CD14-positive monocyte (primary cell): ENCODE results near the gene PTCD2. TPM values are rescaled to one million over a fixed set of nuclear protein-coding genes. Genes with fewer than 3 reads are reported as not detected.

Source experiments
- DNase-seq, 3 donors: peaks; one replicate each; pipeline ENCODE4 v3.0.0-alpha.2; 2011 to 2022
- H2AFZ ChIP-seq: 2 replicates; pipeline ENCODE4 v1.6.0; 2012; ENCODE audit warnings: mild to moderate bottlenecking, low read depth, low read length, inconsistent platforms; ENCODE audit not compliant: insufficient read depth, poor library complexity, severe bottlenecking
- H3K27ac ChIP-seq, 2 donors: 1 replicate in 1 of 2; 2 replicates in 1 of 2; pipeline ENCODE4 v1.5.1; 2012 to 2013; ENCODE audit warnings: low read length in 2 of 2, control low read depth in 1 of 2, inconsistent platforms in 1 of 2, low read depth in 1 of 2, mild to moderate bottlenecking in 1 of 2
- H3K27me3 ChIP-seq, 2 donors: one replicate each; pipeline versions ENCODE4 v1.6.0 to v1.6.1; 2011 to 2013; ENCODE audit warnings: low read length in 2 of 2; ENCODE audit not compliant: control insufficient read depth in 2 of 2, insufficient read depth in 2 of 2
- H3K36me3 ChIP-seq, 2 donors: replicated peaks in 1 of 2; 1 replicate in 1 of 2; 2 replicates in 1 of 2; pipeline versions ENCODE4 v1.5.1 to v1.6.1; 2012 to 2013; ENCODE audit warnings: low read length in 2 of 2, control low read depth in 1 of 2, inconsistent platforms in 1 of 2, mild to moderate bottlenecking in 1 of 2; ENCODE audit not compliant: insufficient read depth in 2 of 2, control insufficient read depth in 1 of 2
- H3K4me1 ChIP-seq, 2 donors: 1 replicate in 1 of 2; 2 replicates in 1 of 2; pipeline versions ENCODE4 v1.5.1 to v1.6.1; 2012 to 2013; ENCODE audit warnings: low read length in 2 of 2, control low read depth in 1 of 2, inconsistent platforms in 1 of 2, mild to moderate bottlenecking in 1 of 2, moderate library complexity in 1 of 2; ENCODE audit not compliant: insufficient read depth in 2 of 2, control insufficient read depth in 1 of 2
- H3K4me2 ChIP-seq: replicated peaks from 2 replicates; pipeline ENCODE3; 2012; ENCODE audit warnings: low read length, moderate library complexity, mild to moderate bottlenecking; ENCODE audit not compliant: poor library complexity, severe bottlenecking; ENCODE audit errors: extremely low read depth
- H3K4me3 ChIP-seq, 3 experiments: fragments of 200-600 bp in 1 of 3; sonication (generic) in 1 of 3; replicated peaks in 1 of 3; 1 replicate in 2 of 3; 2 replicates in 1 of 3; pipeline ENCODE4 v1.5.1; 2011 to 2013; ENCODE audit warnings: low read length in 3 of 3, mild to moderate bottlenecking in 3 of 3, control low read depth in 2 of 3, low read depth in 2 of 3, inconsistent platforms in 1 of 3, moderate library complexity in 1 of 3
- H3K79me2 ChIP-seq: 2 replicates; pipeline ENCODE4 v1.6.0; 2012; ENCODE audit warnings: mild to moderate bottlenecking, control low read depth, inconsistent platforms, low read length, moderate library complexity; ENCODE audit not compliant: insufficient read depth
- H3K9ac ChIP-seq: 2 replicates; pipeline ENCODE4 v1.6.0; 2017; ENCODE audit warnings: low read length, mild to moderate bottlenecking; ENCODE audit not compliant: insufficient read depth, poor library complexity, severe bottlenecking
- H3K9me3 ChIP-seq, 2 donors: replicated peaks in 1 of 2; 1 replicate in 1 of 2; 2 replicates in 1 of 2; pipeline versions ENCODE4 v1.5.1 to v1.6.1; 2012 to 2013; ENCODE audit warnings: low read length in 2 of 2, control low read depth in 1 of 2; ENCODE audit not compliant: control insufficient read depth in 1 of 2, insufficient read depth in 1 of 2
- H4K20me1 ChIP-seq: 2 replicates; pipeline ENCODE4 v1.6.0; 2012; ENCODE audit warnings: mild to moderate bottlenecking, low read length, control low read depth, moderate library complexity; ENCODE audit not compliant: insufficient read depth
- H3K27ac Mint-ChIP-seq, 7 donors: one replicate each; pipeline ENCODE4 v1.8.0; 2020; ENCODE audit warnings: mild to moderate bottlenecking in 7 of 7, mixed read lengths in 7 of 7, moderate library complexity in 6 of 7, inconsistent platforms in 2 of 7
- H3K27me3 Mint-ChIP-seq, 3 donors: one replicate each; pipeline ENCODE4 v1.8.0; 2021 to 2022; ENCODE audit warnings: low read depth in 3 of 3, mild to moderate bottlenecking in 3 of 3, mixed read lengths in 3 of 3, moderate library complexity in 3 of 3, inconsistent platforms in 1 of 3
- H3K36me3 Mint-ChIP-seq, 2 donors: one replicate each; pipeline ENCODE4 v1.8.0; 2020; ENCODE audit warnings: mixed read lengths in 2 of 2, inconsistent platforms in 1 of 2, mild to moderate bottlenecking in 1 of 2
- H3K4me1 Mint-ChIP-seq: one replicate; pipeline ENCODE4 v1.8.0; 2020; ENCODE audit warnings: mild to moderate bottlenecking, mixed read lengths
- H3K4me3 Mint-ChIP-seq, 2 donors: one replicate each; pipeline ENCODE4 v1.8.0; 2020; ENCODE audit warnings: mild to moderate bottlenecking in 2 of 2, mixed read lengths in 2 of 2, moderate library complexity in 1 of 2
- H3K9me3 Mint-ChIP-seq, 7 donors: one replicate each; pipeline ENCODE4 v1.8.0; 2020 to 2022; ENCODE audit warnings: mixed read lengths in 7 of 7, mild to moderate bottlenecking in 6 of 7, moderate library complexity in 6 of 7, inconsistent platforms in 2 of 7
- CTCF ChIP-seq: fragments of 200-600 bp; IDR thresholded peaks from one replicate; pipeline ENCODE4 v1.8.0; 2022; ENCODE audit warnings: antibody characterized with exemption, mild to moderate bottlenecking
- WGBS: methylation state at CpG from one replicate; pipeline ENCODE4 v1.1.5; 2013; ENCODE audit warnings: missing lambda C conversion rate; ENCODE audit not compliant: insufficient coverage; 5-methylcytosine and 5-hydroxymethylcytosine counted together
- intact Hi-C, 2 donors: fragments of 100-400 bp; cut with micrococcal nuclease; formaldehyde crosslinking; loops; one replicate each; pipeline versions ENCODE4 v1.15.0 to v1.15.1; 2023
- polyA plus RNA-seq, 3 donors: library from polyadenylated mRNA; depleted of rRNA in 1 of 3; unstranded in 2 of 3; stranded (reverse) in 1 of 3; fragments of 300-500 nt in 2 of 3; fragments of >200 nt in 1 of 3; fragmentation: Illumina TruSeq in 2 of 3; gene quantifications; 1 replicate in 2 of 3; 2 replicates in 1 of 3; pipeline ENCODE4 v1.2.3, GENCODE V29; 2012 to 2021

The PTCD2 gene
- polyA plus RNA-seq, 3 donors, result 1.6 to 2.2 (median 1.8) TPM

DNA sequence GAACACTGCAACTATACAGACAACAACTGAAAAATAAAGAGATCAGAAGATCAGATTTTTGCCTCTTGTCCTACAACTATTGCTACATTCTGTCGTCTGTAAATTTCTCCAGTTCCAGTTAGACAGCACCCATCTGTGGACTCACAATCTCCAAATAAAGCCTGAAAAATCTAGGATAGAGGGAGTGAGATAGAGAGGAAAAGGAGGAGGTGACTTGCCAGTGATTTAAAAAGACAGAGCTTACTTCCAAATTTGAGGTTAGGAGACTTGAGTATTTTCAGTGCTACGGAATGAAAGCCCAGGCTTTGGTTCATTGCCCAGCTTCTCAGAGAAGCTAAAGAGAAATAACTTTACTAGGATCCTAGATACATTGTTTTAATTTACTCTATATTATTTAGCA, 63.6 kb downstream of the PTCD2 start:
- peaks cover 67% of the 10 kb centered on the region for H3K4me1 Mint-ChIP-seq
- peaks cover 72 to 73% of the 10 kb centered on the region in 2 donors for H3K4me1 ChIP-seq
- no peaks in the 10 kb centered on the region for H3K36me3 ChIP-seq
- H3K4me2 ChIP-seq, result no peak overlapping the region
- no peak overlapping the region for H3K4me3 ChIP-seq
- intact Hi-C loops, result no loop called here
- no peaks in the 10 kb centered on the region for H3K36me3 Mint-ChIP-seq
- TF ChIP-seq CTCF, result no peak
- H3K27me3 Mint-ChIP-seq, result peaks cover 0 to 2% (median 0%) of the 10 kb centered on the region in 3 donors
- no CpG with 5 or more reads among the region's 2 CpGs for WGBS
- no peaks in the 10 kb centered on the region for H3K79me2 ChIP-seq
- no peak overlapping the region for H3K9ac ChIP-seq
- H3K27me3 ChIP-seq, result no peaks in the 10 kb centered on the region
- H3K9me3 ChIP-seq, result no peaks in the 10 kb centered on the region
- H3K4me3 Mint-ChIP-seq, result no peak overlapping the region
- no peak overlapping the region for H3K27ac ChIP-seq
- H3K27ac Mint-ChIP-seq, result no peak overlapping the region
- no peaks in the 10 kb centered on the region for H4K20me1 ChIP-seq
- DNase-seq, result no peak
- H3K9me3 Mint-ChIP-seq, result no peaks in the 10 kb centered on the region
- no peak overlapping the region for H2AFZ ChIP-seq

GRCh38 chr5:72386639-72387038, 66.5 kb downstream of the PTCD2 start:
- Histone ChIP-seq H3K79me2 (no peaks in the 10 kb centered on the region), H3K4me1 (peaks cover 60 to 67% of the 10 kb centered on the region in 2 donors), H2AFZ (no peak overlapping the region), H3K27me3 (no peaks in the 10 kb centered on the region), H3K4me2 (peak overlapping the region; percentile 34), H4K20me1 (no peaks in the 10 kb centered on the region), H3K9me3 (no peaks in the 10 kb centered on the region), H3K4me3 (peak overlapping the region in 1 of 3 experiments; percentile 25), H3K9ac (no peak overlapping the region), H3K36me3 (no peaks in the 10 kb centered on the region), H3K27ac (peak overlapping the region in 1 of 2 donors; percentile 69)
- intact Hi-C loops, result no loop called here
- Mint-ChIP-seq H3K27ac (peak overlapping the region; percentile 63 to 95 (median 83)), H3K9me3 (no peaks in the 10 kb centered on the region), H3K36me3 (no peaks in the 10 kb centered on the region), H3K27me3 (peaks cover 0 to 2% (median 0%) of the 10 kb centered on the region in 3 donors), H3K4me1 (peaks cover 59% of the 10 kb centered on the region), H3K4me3 (peak overlapping the region in 1 of 2 donors; percentile 71)
- WGBS, result no CpG with 5 or more reads among the region's 1 CpG
- TF ChIP-seq CTCF, result no peak
- peak; percentile 50 to 66 (median 64) for DNase-seq
